Stimulated activated CD4-positive, alpha-beta T cell treated with anti-CD3 and anti-CD28 coated beads, Interleukin-1b, Interleukin-23, amount 100 ng/mL, for 1 hour (primary cell): ENCODE measurements around the gene CCDC91.
"Not testable (repeated sequence)": the region's sequence is repeated elsewhere in the genome, so short reads cannot be mapped to it uniquely, and the experiment has no call there.

Experiments used
- DNase-seq, 2 donors: peaks; one replicate each; pipeline ENCODE4 v3.0.0-alpha.2; 2020; ENCODE audit warnings: low read depth in 2 of 2

CCDC91 gene

DNA sequence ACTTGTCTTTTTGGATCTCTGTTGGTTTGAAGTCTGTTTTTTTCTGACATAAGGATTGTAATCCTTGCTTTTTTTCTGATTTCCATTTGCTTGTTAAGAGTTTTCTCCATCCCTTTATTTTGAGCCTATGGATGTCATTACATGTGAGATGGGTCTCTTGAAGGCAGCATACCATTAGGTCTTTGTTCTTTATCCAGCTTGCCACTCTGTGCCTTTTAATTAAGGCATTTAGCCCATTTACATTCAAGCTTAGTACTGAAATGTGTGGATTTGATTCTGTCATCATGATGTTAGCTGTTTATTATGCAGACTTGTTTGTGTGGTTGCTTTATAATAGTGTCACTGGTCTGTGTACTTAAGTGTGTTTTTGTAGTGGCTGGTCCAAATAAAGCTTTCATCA is 100.0 kb downstream of the CCDC91 start:
- no peak for DNase-seq

- no peak for DNase-seq
Measured at GRCh38 chr12:28292699-28293098, 102.4 kb downstream of the CCDC91 start.

- DNase-seq, result no peak
Measured at GRCh38 chr12:28294300-28294699, 104.0 kb downstream of the CCDC91 start.

- no peak for DNase-seq
Measured at GRCh38 chr12:28296287-28296686, 106.0 kb downstream of the CCDC91 start.

GRCh38 chr12:28303192-28303591 is 112.9 kb downstream of the CCDC91 start:
- DNase-seq, result no peak

DNA sequence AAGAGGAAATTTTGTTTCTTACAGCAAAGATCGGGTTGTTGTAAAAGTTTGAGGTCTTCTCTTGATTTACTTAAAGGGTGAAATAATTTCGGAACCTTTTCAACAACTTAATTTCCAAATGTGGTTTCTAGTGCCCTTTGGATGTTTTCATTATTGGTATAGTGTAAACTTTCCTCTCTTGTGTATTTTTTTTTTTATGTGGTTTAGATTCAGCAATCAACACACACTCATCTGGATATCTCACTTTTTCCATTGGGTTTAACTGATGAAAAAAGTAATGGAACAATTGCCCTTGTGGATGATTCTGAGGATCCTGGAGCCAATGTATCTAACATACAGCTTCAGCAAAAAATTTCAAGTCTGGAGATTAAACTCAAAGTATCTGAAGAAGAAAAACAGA is 116.3 kb downstream of the CCDC91 start:
- DNase-seq, result no peak

- no peak for DNase-seq
Measured at GRCh38 chr12:28308891-28309290, 118.6 kb downstream of the CCDC91 start.

DNA sequence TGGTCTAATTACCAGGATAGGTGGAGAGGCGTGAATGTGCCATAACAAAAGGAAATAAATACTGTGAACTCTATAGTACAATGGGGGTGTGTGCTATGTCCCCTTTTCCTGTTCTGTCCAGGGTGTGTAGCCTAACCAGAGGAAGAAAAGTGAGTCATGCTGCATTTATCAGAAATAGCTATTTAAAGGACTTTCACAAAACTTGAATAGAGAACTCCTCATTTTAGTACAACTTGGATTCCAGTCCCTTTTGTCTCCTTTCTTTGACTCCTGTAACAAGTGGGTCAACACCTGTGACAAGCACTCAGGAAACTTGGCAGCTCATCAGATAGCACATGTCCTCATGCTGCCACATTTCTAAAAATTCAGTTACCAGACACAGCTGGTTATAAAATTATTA is 123.4 kb downstream of the CCDC91 start:
- DNase-seq, result no peak

- DNase-seq, result no peak
Measured at GRCh38 chr12:28316049-28316448, 125.8 kb downstream of the CCDC91 start.

GRCh38 chr12:28318273-28318672 is 128.0 kb downstream of the CCDC91 start:
- no peak for DNase-seq

DNA sequence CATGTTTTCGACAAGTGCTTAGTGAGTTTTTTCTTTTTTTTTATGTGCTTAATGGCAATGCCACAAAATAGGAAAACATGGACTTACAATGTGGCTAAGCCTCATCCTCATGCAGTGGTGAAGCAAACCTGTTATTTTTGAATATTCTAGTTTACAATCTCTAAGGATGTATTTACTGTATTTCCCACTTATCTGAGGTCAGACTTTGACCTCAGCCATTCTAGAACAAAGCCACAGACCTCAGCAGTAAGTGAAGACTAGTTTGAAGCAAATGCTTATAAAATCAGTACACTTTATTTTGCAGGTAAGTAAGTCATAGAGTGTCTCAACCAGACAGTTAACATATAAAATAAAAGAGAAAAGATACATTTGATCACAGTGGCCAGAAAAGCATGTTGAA is 130.1 kb downstream of the CCDC91 start:
- no peak for DNase-seq

DNA sequence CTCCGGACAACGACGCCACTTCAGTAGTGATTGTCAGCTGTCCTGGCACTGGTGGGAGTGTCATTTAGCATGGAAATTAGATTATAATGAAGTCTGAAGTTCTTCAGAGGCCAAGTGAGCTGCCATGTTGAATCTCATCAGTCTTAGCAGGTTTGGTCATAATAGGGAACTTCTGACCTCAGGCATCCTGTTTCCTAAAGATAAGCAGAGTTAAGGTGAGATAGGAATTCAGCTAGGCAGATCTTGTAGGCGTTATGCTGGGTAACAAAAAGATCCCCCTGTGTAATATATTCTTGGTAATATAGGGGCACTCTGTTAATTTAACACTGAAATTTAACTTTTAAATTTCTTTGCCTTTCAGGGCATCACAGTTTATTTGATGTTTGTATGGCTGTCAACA is 137.5 kb downstream of the CCDC91 start:
- no peak for DNase-seq

- no peak for DNase-seq
Measured at GRCh38 chr12:28328967-28329366, 138.7 kb downstream of the CCDC91 start.

GRCh38 chr12:28329727-28330126 is 139.5 kb downstream of the CCDC91 start:
- not testable (repeated sequence) for DNase-seq

- DNase-seq, result not testable (repeated sequence)
Measured at GRCh38 chr12:28330232-28330631, 140.0 kb downstream of the CCDC91 start.

DNA sequence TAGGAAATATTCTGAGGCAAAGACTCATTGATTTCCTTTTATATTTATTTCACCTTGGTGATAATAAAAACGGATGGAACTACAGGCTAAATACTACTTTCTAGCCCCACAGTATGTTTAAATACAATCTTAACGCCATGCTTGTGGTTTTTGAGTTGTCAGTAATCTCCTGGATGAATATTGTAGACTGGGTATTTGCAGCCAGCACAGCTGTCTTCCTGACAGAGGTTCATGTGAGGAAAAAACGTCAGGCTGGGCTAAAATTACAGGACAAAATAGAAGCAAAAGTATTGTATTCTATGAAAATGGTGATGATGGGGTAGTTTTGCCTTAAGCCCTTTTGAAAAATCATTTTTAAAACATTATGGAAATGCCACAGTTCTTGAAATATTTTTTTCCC is 140.9 kb downstream of the CCDC91 start:
- DNase-seq, result no peak

- no peak for DNase-seq
Measured at GRCh38 chr12:28340261-28341045, 150.2 kb downstream of the CCDC91 start.

DNA sequence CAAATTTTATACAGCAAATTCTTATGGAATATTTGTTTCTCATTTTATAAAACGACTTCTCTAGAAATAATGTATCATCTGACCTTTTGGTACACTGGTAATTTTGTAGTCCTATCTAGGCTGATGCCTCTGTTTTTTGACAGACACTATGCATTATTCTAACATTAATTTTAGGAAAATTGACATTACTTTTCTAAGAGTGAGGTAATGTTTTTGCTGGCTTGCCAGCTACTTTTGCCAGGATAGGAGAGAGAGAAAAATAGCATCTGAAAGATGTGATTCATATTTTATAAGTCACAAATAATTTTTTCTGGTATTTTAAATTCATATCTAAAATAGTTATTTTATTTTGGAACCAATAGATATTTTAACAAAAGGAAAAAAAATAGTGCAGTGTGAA is 153.5 kb downstream of the CCDC91 start:
- DNase-seq, result no peak

DNA sequence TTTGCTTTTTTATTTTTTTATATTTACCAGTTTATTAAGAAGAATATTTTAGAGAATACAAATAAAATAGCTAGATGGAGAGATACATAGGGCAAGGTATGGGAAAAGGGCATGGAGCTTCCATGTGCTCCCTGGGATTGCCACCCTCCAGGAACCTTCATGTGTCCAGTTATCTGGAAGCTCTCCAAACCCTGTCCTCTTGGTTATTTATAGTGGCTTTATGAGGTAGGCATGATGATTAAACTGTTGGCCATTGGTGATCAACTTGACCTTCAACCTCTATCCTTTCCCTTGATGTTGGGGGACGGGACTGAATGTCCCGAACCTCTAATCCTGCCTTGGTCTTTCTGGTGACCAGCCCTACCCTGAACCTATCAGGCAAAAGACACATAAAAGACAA is 156.3 kb downstream of the CCDC91 start:
- DNase-seq, result no peak

DNA sequence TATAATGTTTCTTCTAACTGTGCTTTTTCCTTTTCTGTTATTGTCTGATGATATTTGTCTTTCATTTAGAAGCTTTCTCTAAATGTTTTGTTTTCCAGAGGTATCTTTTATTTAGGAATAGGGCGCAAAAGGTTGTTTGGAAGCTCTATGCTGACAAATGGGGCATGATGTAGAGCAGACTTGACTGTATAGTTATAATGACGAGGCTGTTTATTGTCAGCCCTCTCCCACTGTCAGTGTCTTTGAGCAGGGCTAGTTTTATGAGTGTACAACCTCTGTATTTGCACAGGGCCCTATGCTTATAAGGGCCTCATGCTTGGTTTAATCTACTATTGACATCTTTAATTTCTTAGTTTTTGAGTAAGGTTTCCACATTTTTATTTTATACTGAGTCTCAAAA is 158.9 kb downstream of the CCDC91 start:
- DNase-seq, result no peak

- DNase-seq, result no peak
Measured at GRCh38 chr12:28350502-28350901, 160.2 kb downstream of the CCDC91 start.

DNA sequence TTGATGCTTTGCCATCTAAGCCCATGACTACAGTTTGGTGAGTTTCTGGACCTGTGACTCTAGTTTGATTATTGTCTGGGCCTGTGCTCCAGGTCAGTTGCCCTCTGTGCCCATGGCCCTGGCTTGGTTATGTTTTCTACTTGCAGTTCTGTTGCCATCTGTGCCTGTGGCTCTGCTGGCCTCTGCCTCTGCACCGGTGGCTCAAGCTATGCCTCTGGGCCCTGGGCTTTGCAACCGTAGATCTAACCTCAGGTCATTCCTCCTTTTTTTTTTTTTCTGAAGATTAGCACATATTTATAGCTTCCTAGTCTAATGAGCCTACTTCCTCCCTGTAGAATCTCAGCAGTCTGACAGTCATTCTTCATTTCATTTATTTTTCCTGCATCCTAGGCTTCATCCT is 161.2 kb downstream of the CCDC91 start:
- no peak for DNase-seq

GRCh38 chr12:28355161-28355560 is 164.9 kb downstream of the CCDC91 start:
- no peak for DNase-seq

DNA sequence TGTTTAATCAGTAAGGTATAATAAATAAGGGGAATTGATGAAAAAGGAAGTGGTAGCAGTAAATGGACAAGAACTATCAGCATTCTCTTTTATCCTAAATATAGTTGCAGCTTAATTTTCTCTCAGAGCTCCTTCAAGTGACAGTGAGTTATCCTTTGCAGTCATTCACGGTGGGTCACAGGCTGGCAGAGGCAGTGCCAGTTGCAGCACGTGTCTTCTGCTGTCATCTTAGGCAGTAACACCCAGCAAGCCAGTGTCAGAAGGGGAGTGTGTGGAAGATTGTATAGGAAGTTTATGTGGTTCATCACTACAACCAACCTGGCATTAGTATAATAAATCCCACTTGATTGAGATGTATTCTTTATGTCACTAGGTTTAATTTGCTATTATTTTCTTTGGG is 170.0 kb downstream of the CCDC91 start:
- DNase-seq, result no peak
